GM23338 (cell line): ENCODE data around the gene APOL6.

Experiments used
- CREB1 ChIP-seq: fragments of 250-450 bp; sonication (Bioruptor Pico); IDR thresholded peaks from 2 replicates; pipeline ENCODE4 v1.5.0; 2020; ENCODE audit warnings: low read depth, mild to moderate bottlenecking, moderate library complexity
- EZH2 ChIP-seq: fragments of 200-600 bp; sonication (generic); IDR thresholded peaks from one replicate; pipeline ENCODE4 v1.8.0; 2017; ENCODE audit warnings: antibody characterized with exemption, mild to moderate bottlenecking, low read depth; ENCODE audit not compliant: unreplicated experiment
- EZH2phosphoT487 ChIP-seq: fragments of 200-600 bp; sonication (generic); IDR thresholded peaks from one replicate; pipeline ENCODE4 v1.8.1; 2018; ENCODE audit warnings: antibody characterized with exemption; ENCODE audit not compliant: unreplicated experiment
- TF ChIP-seq, protein P1 (sequence below), 2 experiments: fragments of 200-600 bp in 1 of 2; sonication (generic) in 1 of 2; conservative IDR thresholded peaks; 2 replicates each; pipeline versions ENCODE4 v1.5.1 to v1.6.1; 2016 to 2017; ENCODE audit warnings: antibody characterized with exemption in 2 of 2, low read depth in 2 of 2, mild to moderate bottlenecking in 2 of 2, moderate library complexity in 1 of 2
- TF ChIP-seq, protein P2 (sequence below): IDR thresholded peaks from one replicate; pipeline ENCODE4 v1.6.1; 2018; ENCODE audit warnings: antibody characterized with exemption; ENCODE audit not compliant: unreplicated experiment

DNA sequence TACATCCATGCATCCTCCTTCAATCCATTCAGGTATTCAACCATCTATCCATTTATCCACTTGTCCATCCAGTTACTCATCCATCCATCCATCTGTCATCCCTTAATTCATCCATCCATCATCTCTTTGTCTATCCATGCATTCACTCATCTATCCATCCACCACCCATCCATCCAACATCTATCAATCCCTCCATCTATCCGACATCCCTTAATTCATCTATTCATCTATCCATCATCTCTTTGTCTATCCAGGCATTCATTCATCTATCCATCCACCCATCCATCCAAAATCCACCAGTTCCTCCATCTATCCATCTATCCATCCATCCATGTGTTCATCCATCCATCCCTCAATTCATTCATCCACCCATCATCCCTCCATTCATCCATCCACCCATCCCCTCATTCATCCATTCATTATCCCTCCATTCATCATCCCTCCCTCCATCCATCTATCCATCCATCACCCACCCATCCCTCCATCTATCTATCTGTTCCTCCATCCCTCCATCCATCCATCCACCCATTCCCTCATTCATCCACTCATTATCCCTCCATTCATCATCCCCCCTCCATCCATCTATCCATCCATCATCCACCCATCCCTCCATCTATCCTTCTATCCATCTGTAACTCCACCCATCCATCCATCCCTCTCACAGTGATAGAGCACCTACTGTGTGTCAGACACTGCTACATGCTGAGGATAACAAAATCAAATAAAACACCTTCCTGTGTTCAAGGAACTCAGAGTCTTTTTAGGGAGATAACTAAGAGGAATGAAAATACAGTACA lies 29.6 kb upstream of the APOL6 start:
- TF ChIP-seq, protein P1, sequence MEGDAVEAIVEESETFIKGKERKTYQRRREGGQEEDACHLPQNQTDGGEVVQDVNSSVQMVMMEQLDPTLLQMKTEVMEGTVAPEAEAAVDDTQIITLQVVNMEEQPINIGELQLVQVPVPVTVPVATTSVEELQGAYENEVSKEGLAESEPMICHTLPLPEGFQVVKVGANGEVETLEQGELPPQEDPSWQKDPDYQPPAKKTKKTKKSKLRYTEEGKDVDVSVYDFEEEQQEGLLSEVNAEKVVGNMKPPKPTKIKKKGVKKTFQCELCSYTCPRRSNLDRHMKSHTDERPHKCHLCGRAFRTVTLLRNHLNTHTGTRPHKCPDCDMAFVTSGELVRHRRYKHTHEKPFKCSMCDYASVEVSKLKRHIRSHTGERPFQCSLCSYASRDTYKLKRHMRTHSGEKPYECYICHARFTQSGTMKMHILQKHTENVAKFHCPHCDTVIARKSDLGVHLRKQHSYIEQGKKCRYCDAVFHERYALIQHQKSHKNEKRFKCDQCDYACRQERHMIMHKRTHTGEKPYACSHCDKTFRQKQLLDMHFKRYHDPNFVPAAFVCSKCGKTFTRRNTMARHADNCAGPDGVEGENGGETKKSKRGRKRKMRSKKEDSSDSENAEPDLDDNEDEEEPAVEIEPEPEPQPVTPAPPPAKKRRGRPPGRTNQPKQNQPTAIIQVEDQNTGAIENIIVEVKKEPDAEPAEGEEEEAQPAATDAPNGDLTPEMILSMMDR (conservative IDR thresholded peaks at IDR 0.05; ENCODE audit: low read depth in 2 of 2): no peak
- TF ChIP-seq CREB1 (CRISPR knock-in tag): no peak
- no peak for TF ChIP-seq EZH2phosphoT487
- TF ChIP-seq, protein P2, sequence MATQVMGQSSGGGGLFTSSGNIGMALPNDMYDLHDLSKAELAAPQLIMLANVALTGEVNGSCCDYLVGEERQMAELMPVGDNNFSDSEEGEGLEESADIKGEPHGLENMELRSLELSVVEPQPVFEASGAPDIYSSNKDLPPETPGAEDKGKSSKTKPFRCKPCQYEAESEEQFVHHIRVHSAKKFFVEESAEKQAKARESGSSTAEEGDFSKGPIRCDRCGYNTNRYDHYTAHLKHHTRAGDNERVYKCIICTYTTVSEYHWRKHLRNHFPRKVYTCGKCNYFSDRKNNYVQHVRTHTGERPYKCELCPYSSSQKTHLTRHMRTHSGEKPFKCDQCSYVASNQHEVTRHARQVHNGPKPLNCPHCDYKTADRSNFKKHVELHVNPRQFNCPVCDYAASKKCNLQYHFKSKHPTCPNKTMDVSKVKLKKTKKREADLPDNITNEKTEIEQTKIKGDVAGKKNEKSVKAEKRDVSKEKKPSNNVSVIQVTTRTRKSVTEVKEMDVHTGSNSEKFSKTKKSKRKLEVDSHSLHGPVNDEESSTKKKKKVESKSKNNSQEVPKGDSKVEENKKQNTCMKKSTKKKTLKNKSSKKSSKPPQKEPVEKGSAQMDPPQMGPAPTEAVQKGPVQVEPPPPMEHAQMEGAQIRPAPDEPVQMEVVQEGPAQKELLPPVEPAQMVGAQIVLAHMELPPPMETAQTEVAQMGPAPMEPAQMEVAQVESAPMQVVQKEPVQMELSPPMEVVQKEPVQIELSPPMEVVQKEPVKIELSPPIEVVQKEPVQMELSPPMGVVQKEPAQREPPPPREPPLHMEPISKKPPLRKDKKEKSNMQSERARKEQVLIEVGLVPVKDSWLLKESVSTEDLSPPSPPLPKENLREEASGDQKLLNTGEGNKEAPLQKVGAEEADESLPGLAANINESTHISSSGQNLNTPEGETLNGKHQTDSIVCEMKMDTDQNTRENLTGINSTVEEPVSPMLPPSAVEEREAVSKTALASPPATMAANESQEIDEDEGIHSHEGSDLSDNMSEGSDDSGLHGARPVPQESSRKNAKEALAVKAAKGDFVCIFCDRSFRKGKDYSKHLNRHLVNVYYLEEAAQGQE: no peak
- no peak for TF ChIP-seq EZH2
